Stimulated activated CD4-positive, alpha-beta T cell treated with anti-CD3 and anti-CD28 coated beads, Interleukin-15, amount 100 ng/mL, for 1 hour (primary cell): ENCODE measurements around the gene RRP12.

Source experiments
- DNase-seq, 2 donors: peaks; one replicate each; pipeline ENCODE4 v3.0.0-alpha.2; 2020; ENCODE audit warnings: low read depth in 1 of 2, low spot score in 1 of 2

RRP12 gene

GRCh38 chr10:97336006-97336405, 65.1 kb downstream of the RRP12 start:
- no peak for DNase-seq

- DNase-seq, result no peak
Measured at GRCh38 chr10:97335188-97335619, 65.9 kb downstream of the RRP12 start.

- peak; percentile 80 for DNase-seq
Measured at GRCh38 chr10:97334370-97335175, 66.6 kb downstream of the RRP12 start, which contains the start of gene FRAT2. FRAT2 (minus strand) TSS chr10:97334729; CDS start chr10:97334572, 157 bp downstream.

GRCh38 chr10:97333601-97334369, 67.4 kb downstream of the RRP12 start:
- DNase-seq, result no peak

GRCh38 chr10:97333351-97333600, 67.9 kb downstream of the RRP12 start:
- DNase-seq, result no peak

GRCh38 chr10:97332591-97333350, 68.4 kb downstream of the RRP12 start:
- no peak for DNase-seq

GRCh38 chr10:97331153-97331703, 69.9 kb downstream of the RRP12 start:
- DNase-seq, result no peak

GRCh38 chr10:97329766-97330165, 71.4 kb downstream of the RRP12 start:
- DNase-seq, result no peak

GRCh38 chr10:97328646-97329453, 72.3 kb downstream of the RRP12 start:
- DNase-seq, result no peak

GRCh38 chr10:97327348-97328294, 73.5 kb downstream of the RRP12 start:
- no peak for DNase-seq

GRCh38 chr10:97325754-97326153, 75.4 kb downstream of the RRP12 start:
- DNase-seq, result no peak

GRCh38 chr10:97323501-97323900, 77.6 kb downstream of the RRP12 start:
- DNase-seq, result no peak

GRCh38 chr10:97321804-97322190, 79.3 kb downstream of the RRP12 start:
- DNase-seq, result no peak

- no peak for DNase-seq
Measured at GRCh38 chr10:97321032-97321803, 79.9 kb downstream of the RRP12 start.

- no peak for DNase-seq
Measured at GRCh38 chr10:97320480-97321031, 80.6 kb downstream of the RRP12 start.

- DNase-seq, result peak; percentile 43
Measured at GRCh38 chr10:97319671-97320479, 81.3 kb downstream of the RRP12 start.

- peak; percentile 81 for DNase-seq
Measured at GRCh38 chr10:97318772-97319651, 82.1 kb downstream of the RRP12 start, which contains the start of gene FRAT1. FRAT1 (plus strand) TSS chr10:97319271; CDS start chr10:97319454, 183 bp downstream.
